ENCODE measurements around the gene CIT.
"Not testable (repeated sequence)": the region's sequence is repeated elsewhere in the genome, so short reads cannot be mapped to it uniquely, and the experiment has no call there.

Gene CIT

DNA sequence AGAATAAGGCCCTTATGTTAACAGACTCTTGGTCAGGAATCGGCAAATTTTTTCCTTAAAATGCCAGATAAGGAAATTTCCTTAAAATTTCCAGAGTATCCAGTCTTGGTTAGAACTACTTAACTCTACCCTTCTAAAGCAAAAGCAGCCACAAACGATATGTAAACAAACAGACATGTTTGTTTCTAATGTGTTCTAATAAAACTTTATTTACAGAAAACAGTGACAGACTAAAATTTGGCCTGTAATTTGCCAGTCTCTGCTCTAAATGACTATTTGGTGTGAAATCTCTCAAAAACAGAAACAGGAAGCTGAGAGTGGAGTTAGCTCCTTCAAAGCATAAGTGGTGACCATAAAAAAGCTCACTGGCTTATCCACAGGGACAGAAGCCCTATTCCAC lies 131.0 kb downstream of the CIT start:
- DNase-seq (ENCODE audit: insufficient read length, low spot score) (no peak), FAIRE-seq (no peak)

DNA sequence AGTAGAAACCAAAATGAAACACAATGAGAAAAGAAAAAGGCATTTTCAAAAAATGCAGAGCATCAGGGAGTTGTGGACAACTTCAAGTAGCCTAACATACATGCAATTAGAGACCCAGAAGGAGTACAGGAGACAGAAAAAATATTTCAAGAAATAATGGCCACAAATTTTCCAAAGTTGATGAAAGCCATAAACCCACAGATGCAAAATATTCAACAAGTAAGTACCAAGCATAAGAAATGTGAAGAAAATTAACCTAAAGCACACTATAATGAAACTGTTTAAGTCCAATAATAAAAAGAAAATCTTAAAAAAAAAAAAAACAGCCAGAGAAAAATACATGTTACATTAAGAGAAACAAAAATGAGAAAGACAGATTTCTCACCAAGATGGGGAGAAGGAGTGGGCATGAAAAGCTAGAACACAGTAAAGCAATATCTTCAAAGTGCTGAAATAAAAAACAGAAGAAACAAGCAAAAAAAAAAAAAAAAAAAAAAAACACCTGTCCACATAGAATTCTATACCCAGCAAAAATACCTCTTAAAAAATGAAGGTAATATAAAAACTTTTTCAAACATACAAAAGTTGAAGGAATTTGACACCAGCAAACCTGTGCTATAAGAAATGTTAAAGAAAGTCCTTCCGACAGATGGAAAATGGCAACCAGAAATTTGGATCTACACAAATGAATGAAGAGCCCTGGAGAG lies 132.1 kb downstream of the CIT start:
- no peak for DNase-seq (ENCODE audit: insufficient read length, low spot score)
- FAIRE-seq = no peak

DNA sequence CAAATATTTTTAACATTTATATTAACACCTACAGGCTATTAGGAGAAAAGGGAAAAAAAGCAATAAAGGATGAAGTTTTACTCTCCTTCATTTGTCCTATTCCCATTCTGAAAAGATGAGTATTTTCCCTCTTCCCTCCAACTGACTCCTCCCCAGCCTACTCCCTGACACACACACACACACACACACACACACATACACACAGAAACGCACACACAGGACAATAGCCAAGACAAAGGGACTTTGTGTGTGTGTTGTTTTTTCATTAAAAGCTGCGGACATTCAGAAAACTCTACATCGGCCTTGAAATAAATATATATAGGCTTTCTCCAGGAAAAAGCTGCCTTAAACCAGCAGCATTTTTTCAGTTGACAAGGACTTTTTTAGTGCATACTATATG lies 134.4 kb downstream of the CIT start:
- FAIRE-seq (no peak), DNase-seq (ENCODE audit: insufficient read length, low spot score) (no peak)

DNA sequence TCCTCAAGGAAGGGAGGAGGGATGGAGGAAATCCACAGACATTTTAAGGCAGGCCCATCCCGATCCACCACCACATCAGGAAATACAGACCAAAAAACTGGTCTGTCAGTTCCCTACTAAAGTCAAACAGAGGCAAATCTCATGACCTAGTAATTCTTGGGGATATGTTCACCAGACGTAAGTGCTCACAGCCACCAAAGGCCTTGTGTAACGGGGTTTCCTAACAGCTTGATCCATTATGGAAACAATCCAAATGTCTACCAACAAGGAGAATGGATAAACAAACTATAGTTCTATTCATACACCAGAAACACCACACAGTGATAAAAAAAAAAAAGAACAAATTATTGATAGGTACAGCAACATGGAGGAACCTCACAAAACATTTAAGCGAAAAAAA lies 136.3 kb downstream of the CIT start:
- FAIRE-seq = peak; percentile 33
- no peak for DNase-seq (ENCODE audit: insufficient read length, low spot score)

DNA sequence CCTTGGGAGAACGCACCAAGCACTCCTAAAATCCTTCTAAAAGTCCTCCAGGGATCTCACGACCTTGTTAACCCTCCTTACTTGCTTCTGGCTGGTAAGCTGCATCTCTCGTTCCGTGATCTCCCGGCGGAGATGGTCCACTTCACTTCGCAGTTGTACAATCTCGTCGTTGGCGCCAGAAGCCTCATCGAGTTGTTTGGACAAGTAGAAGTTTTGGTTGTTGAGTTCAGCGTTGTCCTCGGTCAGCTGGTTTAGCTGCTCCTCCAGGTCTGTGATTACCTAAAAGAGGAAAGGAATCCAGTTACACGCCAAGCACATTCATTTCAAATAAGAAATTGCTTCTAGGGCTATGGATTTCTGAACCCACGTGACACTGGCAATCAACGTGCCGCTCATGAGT lies 142.0 kb downstream of the CIT start:
- FAIRE-seq (no peak), DNase-seq (ENCODE audit: insufficient read length, low spot score) (no peak)

DNA sequence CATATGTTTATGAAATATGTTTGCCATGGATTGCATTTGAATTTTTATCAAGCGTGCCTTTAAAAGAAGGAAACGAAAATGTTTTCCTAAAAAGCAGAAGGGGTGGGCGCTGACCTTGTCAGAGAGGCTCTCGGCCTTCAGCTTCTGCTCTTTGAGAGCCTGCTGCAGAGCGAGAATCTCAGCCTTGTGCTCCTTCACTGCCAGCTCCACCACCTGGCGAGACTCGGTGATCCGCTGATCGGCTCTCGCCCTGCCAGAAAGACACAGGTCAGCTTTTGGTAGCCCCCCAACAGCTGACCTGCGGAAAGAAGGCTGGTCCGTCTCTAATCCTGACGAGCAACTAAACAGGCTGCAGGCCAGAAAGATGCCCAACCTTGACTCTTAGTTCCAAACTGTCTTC lies 146.7 kb downstream of the CIT start:
- DNase-seq (ENCODE audit: insufficient read length, low spot score) (no peak), FAIRE-seq (no peak)

DNA sequence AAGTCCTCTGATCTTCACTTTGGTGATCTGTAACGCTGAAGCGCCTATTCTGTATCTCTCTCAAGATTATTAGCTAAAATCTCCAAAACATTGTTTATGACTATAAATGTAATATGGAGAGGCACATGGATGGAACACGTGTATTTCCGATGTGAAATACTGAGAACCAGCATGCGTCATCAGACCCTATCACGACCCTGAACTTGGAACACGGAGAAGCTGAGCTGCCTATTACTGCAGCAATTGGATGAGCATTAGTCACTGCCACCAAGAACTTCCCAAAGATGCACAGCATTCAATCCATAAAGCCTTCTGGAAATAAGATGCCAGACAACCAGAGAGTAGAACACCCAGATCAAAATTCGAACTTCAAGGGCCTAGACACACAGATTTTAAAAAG lies 147.2 kb downstream of the CIT start:
- FAIRE-seq = no peak

DNA sequence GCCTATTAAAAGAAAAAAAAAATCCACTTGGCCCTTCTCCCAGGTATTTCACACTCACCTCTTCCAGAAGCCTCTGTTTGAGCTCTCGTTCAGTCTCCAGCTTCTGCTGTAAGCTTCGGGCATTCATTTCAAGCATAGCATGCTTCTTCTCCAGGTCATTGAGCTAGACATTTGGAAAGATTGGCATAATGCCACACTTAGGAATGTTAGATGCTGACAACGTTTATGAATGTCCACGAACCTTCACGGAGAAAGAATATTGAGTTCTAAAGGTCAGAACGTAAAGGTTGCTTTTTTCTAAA lies 148.7 kb downstream of the CIT start:
- FAIRE-seq (no peak), DNase-seq (ENCODE audit: insufficient read length, low spot score) (no peak)

More for the DNA sequence above, 147.2 kb downstream of the CIT start:
- no peak for DNase-seq (ENCODE audit: insufficient read length, low spot score)

DNA sequence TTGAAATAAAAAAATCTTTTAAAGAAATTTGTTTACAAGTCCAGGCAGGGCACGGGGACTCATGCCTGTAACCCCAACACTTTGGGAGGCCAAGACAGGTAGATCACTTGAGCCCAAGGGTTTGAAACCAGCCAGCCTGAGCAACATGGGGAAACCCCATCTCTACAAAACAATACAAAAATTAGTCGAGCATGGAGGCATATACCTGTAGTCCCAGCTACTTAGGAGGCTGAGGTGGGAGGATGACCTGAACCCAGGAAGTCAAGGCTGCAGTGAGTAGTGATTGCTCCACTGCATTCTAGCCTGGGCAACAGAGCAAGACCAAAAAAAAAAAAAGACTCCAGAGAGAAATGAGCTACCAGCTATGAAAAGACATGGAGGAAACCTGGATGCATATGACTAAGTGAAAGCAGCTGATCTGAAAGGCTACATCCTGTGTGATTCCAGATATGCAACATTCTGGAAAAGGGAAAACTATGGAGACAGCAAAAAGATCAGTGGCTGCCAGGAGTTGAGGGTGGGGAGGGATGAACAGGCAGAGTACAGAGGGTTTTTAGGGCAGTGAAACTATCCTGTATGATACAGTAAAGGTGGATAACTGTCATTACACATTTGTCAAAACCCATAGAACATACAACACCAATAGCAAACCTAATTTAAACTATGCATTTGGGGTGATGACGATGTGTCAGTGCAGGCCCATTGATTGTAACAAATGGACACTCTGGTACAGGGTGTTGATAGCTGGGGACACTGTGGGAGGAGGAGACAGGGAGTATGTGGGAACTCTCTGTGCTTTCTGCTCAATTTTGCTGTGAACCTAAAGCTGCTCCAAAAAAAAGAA lies 149.3 kb downstream of the CIT start:
- DNase-seq (ENCODE audit: insufficient read length, low spot score) (no peak), FAIRE-seq (peak; percentile 26)

DNA sequence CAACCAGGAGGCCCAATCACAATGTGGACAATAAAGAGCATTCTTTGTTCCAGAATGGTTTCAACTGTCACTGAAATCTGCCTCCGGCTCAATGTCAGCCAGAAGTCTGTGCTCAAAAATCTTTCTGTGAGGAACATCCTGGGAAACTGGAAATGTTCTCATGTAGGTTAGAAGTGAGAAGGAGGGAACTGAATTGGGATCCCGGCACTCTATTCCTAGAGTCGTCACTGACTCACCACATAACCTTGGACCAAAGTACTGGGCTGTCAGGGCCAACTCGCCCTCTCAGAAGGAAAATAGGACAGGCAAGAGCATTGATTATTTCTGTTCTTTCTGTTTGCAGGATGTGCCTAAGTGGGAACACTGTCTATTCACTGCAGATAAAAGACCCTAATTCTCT lies 151.6 kb downstream of the CIT start:
- FAIRE-seq = no peak
- DNase-seq (ENCODE audit: insufficient read length, low spot score) = no peak

DNA sequence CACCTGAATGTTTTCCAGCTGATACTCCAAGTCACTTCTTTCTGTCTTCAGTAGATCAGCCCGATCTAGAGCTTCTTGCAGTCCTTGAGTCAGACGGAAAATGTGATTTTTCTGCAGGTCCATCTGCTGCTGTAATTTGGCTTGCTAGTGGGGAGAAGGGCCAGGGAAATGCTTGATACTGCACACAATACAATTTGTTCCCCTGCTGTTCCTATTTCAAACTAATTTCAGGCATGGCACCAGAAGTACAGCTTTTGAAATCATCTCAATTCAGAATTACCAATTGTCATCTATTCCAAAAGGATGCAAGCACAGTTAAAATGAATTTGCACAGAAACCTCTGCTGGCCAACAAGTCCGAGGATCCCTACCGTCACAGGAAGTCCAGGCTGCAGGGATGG lies 155.8 kb downstream of the CIT start:
- no peak for FAIRE-seq

DNA sequence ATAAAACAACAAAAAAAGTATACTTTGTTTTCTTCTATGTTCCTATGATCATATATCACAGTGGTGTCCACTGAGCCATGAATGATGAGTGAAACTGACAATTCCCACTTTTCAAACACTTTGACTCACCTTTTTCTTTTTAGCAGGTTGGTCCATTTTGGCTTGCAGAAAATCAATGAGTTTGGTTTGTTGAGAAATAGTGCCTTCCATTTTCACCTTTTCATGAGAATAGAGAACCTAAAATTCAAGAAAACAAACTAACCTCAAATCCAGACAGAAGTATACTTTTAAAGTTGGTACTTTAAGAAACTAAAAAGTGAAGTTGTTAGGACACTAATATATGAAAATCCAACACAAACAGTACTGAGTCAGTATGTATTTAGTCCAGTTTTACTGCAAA lies 156.8 kb downstream of the CIT start:
- no peak for FAIRE-seq
- no peak for DNase-seq (ENCODE audit: insufficient read length, low spot score)

More for the DNA sequence above, 155.8 kb downstream of the CIT start:
- DNase-seq (ENCODE audit: insufficient read length, low spot score) = no peak

DNA sequence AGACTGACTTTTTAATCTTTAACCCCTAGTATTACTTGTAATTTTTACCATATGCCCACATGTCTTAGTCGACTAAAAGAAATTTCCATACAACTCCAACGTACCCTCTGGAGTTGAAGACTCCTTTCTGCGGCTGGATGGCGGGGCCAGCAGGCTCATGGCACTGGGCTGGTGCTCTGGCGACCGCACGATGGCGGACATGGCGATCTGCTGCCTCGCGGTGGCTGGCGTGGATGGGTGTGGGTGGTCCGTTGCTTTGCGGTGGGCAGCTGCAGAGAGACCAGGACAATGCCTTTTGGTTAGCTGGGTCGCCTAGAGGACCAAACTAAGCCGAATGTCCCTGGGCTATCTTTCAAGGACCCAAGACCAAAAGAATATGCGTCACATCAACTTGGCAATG lies 159.0 kb downstream of the CIT start:
- DNase-seq (ENCODE audit: insufficient read length, low spot score) = no peak
- FAIRE-seq = no peak

DNA sequence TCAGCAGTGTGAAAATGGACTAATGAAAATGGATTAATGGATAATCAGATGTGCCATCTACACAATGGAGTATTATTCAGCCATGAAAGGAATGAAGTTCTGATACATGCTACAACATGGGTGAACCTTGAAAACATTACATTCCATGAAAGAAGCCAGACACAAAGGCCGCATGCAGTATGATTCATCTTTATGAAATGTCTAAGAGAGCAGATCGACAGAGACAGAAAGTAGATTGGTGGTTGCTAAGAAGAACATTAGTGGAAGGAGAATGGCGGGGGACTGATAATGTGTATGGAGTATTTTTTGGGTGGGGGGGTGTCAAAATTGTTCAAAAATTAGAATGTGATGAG lies 161.9 kb downstream of the CIT start:
- no peak for DNase-seq (ENCODE audit: insufficient read length, low spot score)
- no peak for FAIRE-seq

DNA sequence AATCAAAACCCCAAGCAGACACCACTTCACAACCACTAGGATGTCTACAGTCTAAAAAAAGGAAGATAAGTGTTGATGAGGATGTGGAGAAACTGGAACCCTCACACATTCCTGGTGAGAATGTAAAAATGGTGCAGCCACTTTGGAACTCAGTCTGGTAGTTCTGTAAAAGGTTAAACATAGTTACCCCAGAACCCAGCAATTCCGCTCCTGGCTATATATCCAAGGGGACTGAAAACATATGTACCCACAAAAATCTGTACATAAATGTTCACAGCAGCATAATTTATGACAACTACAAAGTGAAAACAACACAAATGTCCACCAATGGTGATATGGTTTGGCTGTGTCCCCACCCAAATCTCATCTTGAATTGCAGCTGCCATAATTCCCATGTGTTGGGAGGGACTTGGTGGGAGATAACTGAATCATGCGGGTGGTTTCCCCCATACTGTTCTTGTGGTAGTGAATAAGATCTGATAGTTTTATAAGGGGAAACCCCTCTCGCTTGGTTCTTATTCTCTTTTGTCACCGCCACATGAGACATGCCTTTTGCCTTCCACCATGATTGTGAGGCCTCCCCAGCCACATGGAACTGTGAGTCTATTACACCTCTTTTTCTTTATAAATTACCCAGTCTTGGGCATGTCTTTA lies 162.4 kb downstream of the CIT start:
- DNase-seq (ENCODE audit: insufficient read length, low spot score) = no peak
- no peak for FAIRE-seq

DNA sequence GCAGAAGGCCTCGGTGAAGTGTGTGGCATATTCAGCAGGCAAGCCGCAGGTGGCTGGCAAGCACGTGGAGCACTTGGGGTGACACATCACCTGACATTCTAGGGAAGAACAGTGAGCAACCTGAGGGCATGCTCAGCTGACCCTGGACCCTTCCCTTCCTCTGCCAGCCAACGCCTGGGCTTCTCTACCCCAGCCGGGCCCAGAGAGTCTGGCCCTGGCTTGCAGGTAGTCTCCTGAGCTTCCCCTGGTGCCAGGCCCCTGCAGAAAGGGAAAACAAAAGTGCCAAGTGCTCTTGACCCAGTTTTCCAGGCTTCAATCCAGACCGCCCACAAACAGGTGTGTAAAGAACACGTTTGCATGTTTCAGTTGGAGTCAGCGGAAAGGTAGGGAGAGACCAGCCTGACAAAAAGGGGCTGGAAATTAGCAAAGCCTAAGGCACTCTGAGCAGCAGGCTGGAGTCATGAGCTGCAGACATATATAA lies 163.5 kb downstream of the CIT start:
- DNase-seq (ENCODE audit: insufficient read length, low spot score) (no peak), FAIRE-seq (no peak)

DNA sequence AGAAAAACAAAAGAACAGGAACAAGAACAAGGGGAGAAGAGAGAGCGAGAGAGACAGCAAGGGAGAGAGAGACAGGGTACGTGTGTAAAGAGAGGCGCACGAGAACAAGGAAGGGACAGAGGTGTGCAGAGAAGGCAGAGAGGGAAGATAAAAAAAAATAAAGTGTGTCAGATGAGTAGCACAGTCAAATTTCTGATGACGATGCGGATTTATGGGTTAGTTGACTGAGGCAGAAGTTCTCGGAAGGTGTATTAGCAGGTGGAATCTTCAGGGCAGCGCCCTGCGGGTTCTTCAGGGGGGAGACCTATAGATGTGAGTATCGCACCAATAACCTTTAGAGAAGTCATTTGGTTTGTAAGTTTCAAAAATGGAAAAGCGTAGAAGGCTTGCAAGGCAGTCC lies 164.4 kb downstream of the CIT start:
- DNase-seq (ENCODE audit: insufficient read length, low spot score) (no peak), FAIRE-seq (no peak)

DNA sequence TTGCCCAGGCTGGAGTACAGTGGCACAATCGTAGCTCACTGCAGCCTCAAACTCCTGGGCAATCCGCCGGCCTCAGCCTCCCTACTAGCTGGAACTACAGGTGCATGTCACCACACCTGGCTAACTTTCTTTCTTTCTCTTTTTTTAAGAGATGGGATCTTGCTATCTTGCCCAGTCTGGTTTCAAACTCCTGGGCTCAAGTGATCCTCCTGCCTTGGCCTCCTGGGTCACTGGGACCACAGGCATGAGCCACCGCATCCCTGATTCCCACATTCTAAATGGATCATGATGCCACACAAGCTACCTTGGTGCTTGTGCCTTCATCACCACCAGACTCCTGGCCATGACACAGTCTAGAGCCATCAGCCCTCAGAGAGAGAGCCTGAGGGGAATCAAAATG lies 165.4 kb downstream of the CIT start:
- DNase-seq (ENCODE audit: insufficient read length, low spot score) (no peak), FAIRE-seq (no peak)

DNA sequence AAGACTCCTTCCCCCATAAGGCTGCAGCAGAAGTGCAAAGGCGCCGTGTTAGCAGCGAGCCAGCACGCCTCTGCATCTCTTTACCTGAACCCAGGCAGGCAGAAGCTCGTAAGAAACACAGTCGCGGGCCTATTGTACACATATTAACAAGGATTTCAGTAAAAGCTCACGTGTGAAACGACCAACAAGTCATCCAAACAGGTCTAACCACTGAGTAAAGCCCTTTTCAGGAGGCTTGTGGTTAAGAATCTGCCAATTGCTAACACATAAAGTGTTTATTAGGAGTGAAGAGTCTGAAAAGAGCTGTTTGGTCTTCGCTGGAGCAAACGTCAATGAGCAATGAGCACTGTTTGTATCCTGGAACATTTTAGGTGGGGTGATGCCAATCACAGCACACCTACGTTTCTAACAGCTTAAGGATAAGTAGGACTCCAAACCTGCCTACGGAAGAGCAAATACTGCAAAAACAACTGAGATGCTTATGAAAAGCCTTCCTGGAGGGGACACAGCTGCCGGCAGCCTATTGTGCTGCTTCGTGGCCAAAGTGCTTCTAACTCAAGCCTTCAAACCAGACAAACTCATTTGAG lies 166.1 kb downstream of the CIT start:
- FAIRE-seq (no peak), DNase-seq (ENCODE audit: insufficient read length, low spot score) (no peak)

DNA sequence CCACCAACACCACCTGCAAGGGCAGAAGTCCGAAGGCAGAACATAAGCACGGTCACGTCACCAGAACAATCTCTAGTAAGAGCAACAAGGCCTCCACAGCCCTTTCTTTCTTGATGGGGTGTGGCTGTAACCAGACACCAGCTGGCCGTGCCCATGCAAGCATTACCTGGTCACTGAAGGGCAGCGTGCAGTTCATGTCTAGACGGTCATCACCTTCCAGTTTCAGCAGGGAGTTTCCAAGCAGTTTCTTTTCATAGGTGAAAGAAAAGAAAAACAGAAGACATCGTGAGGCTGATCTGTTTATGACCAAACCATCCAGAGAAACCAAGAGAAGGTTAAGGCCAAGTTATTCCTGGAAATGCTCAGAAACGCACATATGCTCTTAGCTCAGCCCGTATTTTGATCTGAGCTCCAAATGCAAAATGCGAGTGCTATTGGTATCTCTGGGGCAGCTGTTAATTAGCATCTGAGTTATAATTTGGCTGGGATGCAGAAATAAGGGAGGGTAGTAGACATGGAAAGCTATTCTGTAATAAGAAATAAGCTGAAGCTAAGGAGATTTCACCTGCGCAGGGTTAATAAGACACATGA lies 166.7 kb downstream of the CIT start:
- DNase-seq (ENCODE audit: insufficient read length, low spot score) = no peak

DNA sequence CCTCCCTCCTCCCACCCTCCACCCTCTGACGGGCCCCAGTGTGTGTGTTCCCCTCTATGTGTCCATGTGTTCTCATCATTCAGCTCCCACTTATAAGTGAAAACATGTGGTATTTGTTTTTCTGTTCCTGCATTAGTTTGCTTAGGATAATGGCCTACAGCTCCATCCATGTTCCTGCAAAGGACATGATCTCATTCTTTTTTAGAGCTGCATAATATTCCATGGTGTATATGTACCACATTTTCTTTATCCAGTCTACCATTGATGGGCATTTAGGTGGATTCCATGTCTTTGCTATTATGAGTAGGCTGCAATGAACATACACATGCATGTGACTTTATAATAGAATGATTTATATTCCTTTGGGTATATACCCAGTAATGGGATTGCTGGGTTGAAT lies 170.7 kb downstream of the CIT start:
- not testable (repeated sequence) for FAIRE-seq; DNase-seq (ENCODE audit: insufficient read length, low spot score)

More for the DNA sequence above, 166.7 kb downstream of the CIT start:
- no peak for FAIRE-seq

All from GM19239 (cell line).